T-helper 17 cell (primary cell): ENCODE data around the gene FAM174C. TPM values are rescaled to one million over a fixed set of nuclear protein-coding genes. Genes with fewer than 3 reads are reported as not detected.
"Not testable (repeated sequence)": the region's sequence is repeated elsewhere in the genome, so short reads cannot be mapped to it uniquely, and the experiment has no call there.

Source experiments
- ATAC-seq: fragments of 150-1000 bp; cut with Tn5 transposase; 2 replicates; pipeline ENCODE4 v1.10.0; 2021; ENCODE audit warnings: mild to moderate bottlenecking, moderate library complexity
- DNase-seq, 3 donors: peaks; one replicate each; pipeline versions ENCODE4 v3.0.0 to v3.0.0-alpha.2; 2020 to 2021
- H3K9me3 ChIP-seq: one replicate; pipeline ENCODE4 v1.7.0; 2013; ENCODE audit warnings: low read length, mild to moderate bottlenecking; ENCODE audit not compliant: control insufficient read depth, poor library complexity, severe bottlenecking
- H3K27ac Mint-ChIP-seq: one replicate; pipeline ENCODE4 v1.8.0; 2022; ENCODE audit warnings: mild to moderate bottlenecking, moderate library complexity, mixed read lengths
- H3K27me3 Mint-ChIP-seq: one replicate; pipeline ENCODE4 v1.8.0; 2022; ENCODE audit warnings: mixed read lengths
- H3K36me3 Mint-ChIP-seq: one replicate; pipeline ENCODE4 v1.8.0; 2022; ENCODE audit warnings: low read depth, mixed read lengths
- H3K4me1 Mint-ChIP-seq: one replicate; pipeline ENCODE4 v1.8.0; 2022; ENCODE audit warnings: mild to moderate bottlenecking, mixed read lengths
- H3K4me3 Mint-ChIP-seq: one replicate; pipeline ENCODE4 v1.8.0; 2022; ENCODE audit warnings: mild to moderate bottlenecking, moderate library complexity, mixed read lengths
- total RNA-seq, 4 donors: library from RNA in 2 of 4; stranded (reverse) in 2 of 4; gene quantifications; one replicate each; pipeline ENCODE4 v1.2.3 and lab custom pipeline; 2022 to 2026

FAM174C gene
- total RNA-seq, 2 donors from 2014 or later, result 40.6 to 43.6 TPM

DNA sequence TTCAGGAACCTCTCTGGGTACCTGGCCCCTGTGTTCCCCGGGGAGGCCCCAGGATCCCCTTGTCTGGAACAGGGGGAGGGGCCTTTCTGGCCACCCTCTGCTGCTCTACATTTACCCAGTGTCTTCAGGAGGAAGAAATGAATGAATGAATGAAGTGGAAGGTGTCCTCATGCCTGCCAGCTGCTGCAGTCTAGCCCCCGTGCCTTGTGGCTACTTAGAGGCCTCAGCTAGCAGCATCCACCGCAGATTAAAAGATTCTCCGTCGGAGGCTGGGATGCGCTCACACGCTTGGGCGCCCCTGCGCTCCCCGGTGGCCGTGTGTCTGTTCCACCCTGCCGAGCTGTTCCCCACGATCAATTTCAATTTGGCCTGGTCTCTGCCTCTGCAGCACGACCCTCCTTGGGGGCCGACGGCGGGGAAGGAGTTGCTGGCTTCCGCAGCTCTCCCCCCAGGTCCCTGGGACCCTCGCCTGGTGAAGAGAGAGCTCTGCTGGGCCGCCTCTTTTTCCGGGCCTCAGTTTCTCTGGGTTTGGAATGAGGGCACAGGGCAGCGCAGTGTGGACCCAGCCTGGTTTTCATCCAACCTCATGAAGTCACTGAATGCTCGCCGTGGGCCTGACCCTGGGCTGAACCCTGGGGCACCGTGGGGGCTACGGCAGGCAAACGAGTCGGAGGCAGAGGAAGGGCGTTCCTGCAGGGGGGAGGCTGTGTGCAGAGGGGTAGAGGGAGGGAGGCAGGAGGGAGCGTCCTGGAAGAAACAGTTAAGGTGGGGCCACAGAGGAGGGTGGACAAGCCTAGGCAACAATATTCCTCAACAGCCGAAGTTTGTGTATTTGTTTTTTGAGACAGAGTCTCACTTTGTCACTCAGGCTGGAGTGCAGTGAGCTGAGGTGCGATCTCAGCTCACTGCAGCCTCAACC lies 38.6 kb downstream of the FAM174C start:
- Mint-ChIP-seq H3K36me3 (no peaks in the 10 kb centered on the region), H3K27ac (no peak overlapping the region), H3K4me3 (no peak overlapping the region), H3K4me1 (no peaks in the 10 kb centered on the region), H3K27me3 (peaks cover 19% of the 10 kb centered on the region)
- DNase-seq, result no peak
- no peaks in the 10 kb centered on the region for H3K9me3 ChIP-seq
- no peak for ATAC-seq

DNA sequence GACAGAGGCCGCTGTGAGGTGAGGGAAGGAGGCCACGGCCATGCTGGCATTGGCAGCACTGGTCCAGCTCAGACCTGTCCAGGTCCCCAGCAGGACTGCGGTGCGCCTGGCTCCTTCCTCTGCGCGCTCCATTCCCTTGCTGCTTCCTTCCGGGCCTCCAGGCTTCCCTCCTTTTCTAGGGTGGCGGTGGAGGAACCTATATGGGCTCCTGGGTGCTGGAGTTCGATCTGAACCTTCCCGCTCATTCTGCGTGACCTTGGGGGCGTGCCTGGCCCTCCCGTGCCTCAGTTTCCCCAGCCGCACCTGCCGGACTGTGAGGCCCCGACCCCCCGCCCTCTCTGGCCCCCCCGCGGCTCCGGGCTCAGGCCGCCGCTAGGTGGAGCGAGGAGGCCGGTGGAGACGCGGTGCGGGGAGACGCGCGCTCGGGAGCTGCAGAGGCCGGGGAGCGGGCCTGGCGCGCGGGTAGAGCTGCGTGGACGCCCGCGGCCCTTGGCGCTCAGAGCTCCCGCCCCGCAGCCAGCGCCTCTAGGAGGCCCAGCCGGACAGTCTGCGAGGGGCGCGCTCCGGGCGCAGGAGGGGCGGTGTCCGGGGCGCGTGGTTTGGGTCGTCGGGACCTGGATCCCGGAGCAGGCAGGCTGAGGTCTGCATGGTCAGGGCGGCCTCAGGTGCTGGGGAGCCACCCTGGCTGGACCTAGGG lies 40.3 kb downstream of the FAM174C start:
- peak; percentile 42 for ATAC-seq
- Mint-ChIP-seq H3K4me1 (peaks cover 2% of the 10 kb centered on the region), H3K27ac (no peak overlapping the region), H3K4me3 (no peak overlapping the region), H3K27me3 (peaks cover 19% of the 10 kb centered on the region), H3K36me3 (no peaks in the 10 kb centered on the region)
- no peak for DNase-seq
- no peaks in the 10 kb centered on the region for H3K9me3 ChIP-seq

DNA sequence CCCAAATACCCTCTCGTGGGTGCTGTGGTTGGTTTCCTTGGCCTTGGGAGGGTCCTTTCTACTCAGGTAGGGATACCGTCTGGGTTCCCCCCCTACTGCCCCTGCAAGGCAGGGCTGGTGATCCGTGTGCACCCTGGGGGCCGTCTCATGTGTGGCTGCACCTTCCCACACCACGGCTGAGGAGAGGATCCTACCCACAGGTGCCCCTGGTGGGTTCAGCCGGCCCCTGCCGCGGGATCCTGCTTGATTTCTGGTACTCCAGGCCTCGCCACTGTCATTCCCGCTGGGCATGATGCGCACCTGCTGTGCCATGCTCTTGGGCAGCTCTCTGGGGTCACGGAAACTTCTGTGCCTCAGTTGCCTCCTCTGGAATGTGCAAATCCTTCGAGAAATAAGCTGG lies 41.1 kb downstream of the FAM174C start:
- DNase-seq (no peak), ATAC-seq (no peak)
- Mint-ChIP-seq H3K4me3 (peak overlapping the region; percentile 45), H3K27me3 (peaks cover 22% of the 10 kb centered on the region), H3K36me3 (no peaks in the 10 kb centered on the region), H3K4me1 (peaks cover 2% of the 10 kb centered on the region), H3K27ac (no peak overlapping the region)
- H3K9me3 ChIP-seq, result no peaks in the 10 kb centered on the region

DNA sequence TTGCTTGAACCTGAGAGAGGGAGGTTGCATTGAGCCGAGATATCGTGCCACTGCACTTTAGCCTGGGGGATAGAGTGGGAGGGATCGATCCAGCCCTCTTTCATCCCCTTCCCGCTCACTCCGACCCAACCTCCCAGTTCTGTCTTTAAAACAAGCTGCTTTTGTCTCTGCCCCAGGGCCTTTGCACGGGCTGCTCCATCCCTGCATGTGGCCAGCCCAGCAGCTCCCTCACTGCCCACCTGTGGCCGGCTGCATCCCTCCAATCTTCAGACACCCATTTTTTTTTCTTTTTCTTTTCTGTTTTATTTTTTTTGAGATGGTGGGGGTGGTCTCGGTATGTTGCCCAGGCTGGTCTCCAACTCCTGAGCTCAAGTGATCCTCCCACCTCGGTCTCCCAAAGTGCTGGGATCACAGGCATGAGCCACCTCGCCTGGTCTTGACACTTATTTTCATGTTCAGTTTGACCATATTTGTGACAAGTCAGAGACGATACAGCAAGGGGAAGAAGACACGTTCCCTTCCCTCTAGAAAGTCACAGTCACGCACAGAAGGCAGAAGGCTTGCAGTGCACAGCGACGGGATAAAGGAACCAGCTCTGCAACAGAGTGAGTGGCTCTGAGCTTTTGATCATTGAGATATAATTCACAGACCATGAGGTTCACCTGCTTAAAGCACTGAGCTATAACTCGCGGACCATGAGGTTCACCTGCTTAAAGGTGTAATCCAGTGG lies 42.1 kb downstream of the FAM174C start:
- Mint-ChIP-seq H3K4me3 (no peak overlapping the region), H3K27me3 (peaks cover 29% of the 10 kb centered on the region), H3K4me1 (peaks cover 3% of the 10 kb centered on the region), H3K36me3 (peaks cover under 1% of the 10 kb centered on the region), H3K27ac (no peak overlapping the region)
- no peak for DNase-seq
- ATAC-seq, result no peak
- H3K9me3 ChIP-seq, result no peaks in the 10 kb centered on the region

DNA sequence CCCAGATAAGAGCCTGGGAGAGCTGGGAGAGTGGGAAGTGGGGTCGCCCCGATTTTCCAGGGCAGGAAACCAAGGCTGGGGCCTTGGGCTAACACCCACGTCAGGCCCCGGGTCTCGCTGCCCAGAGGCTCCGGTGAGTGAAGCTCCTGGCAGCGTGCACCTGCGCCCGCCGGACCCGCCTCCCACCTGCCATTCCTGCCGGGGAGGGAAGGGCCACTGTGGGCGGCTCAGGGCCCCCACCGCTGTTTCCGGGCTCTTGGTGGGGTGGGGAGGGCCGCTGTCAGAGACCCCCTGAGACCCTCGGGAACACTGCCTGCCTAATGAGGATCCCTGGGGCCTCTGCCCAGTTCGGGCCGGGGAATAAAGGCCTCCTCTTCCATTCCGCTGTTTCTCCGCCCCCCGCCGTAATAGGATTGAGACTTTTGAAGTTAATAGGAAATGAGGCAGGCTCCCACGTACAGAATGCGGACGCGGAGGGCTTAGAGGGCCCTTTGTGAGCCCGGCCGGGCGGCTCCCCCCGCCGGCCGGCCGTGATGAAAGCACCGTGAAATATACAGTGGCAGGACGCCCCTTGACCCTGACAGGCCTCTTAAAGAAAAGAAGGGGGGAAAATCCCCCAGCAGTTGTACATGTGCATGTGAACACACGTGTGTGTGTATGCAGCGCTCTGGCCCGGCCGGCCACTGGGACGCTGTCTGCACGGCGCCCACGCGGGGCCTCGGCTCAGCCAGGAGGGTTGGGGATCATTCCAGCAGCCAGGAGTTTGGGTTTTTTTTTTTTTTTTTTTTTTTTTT lies 43.5 kb downstream of the FAM174C start:
- ATAC-seq (no peak), DNase-seq (no peak)
- Mint-ChIP-seq H3K27me3 (peaks cover 38% of the 10 kb centered on the region), H3K4me1 (peaks cover 7% of the 10 kb centered on the region), H3K4me3 (no peak overlapping the region), H3K36me3 (peaks cover 5% of the 10 kb centered on the region), H3K27ac (no peak overlapping the region)
- H3K9me3 ChIP-seq, result no peaks in the 10 kb centered on the region

DNA sequence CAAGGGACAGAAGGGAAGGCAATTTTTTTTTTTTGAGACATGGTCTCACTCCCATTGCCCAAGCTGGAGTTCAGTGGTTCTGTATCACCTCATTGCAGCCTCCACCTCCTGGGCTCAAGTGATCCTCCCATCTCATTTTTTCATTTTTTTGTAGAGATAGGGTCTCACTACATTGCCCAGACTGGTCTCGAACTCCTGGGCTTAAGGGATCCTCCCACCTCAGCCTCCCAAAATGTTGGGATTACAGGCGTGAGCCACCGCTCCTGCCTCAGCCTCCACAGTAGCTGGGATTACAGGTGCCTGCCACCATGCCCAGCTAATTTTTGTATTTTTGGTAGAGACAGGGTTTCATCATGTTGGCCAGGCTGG lies 44.9 kb downstream of the FAM174C start:
- peaks cover 41% of the 10 kb centered on the region for H3K27me3 Mint-ChIP-seq
- not testable (repeated sequence) for DNase-seq

DNA sequence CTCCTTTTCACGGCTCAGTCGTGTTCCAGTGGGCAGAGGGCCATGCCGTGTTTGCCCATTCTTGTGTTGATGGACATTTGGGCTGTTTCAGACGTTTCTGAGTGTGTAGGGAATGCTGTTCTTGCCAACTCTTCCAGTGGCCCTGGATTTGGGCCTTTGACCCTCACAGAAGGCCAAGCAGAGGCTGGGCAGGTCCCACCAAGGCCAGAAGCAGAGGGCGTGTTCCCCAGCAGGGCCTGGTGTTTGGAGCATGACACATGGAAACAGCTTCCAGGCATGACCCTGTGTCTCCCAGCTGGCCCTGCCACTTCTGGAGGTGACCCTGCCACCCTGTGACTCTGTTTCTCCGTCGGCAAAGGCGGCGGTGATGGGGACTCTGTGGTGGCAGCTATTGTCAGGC lies 46.2 kb downstream of the FAM174C start:
- no peak for DNase-seq
- H3K9me3 ChIP-seq, result no peaks in the 10 kb centered on the region
- Mint-ChIP-seq H3K36me3 (peaks cover 9% of the 10 kb centered on the region), H3K4me1 (peaks cover 12% of the 10 kb centered on the region), H3K4me3 (no peak overlapping the region), H3K27me3 (peaks cover 39% of the 10 kb centered on the region), H3K27ac (no peak overlapping the region)
- no peak for ATAC-seq

More for the DNA sequence above, 44.9 kb downstream of the FAM174C start:
- H3K36me3 Mint-ChIP-seq, H3K9me3 ChIP-seq, ATAC-seq, H3K27ac Mint-ChIP-seq, H3K4me3 Mint-ChIP-seq: not testable (repeated sequence)
- H3K4me1 Mint-ChIP-seq, result peaks cover 12% of the 10 kb centered on the region

DNA sequence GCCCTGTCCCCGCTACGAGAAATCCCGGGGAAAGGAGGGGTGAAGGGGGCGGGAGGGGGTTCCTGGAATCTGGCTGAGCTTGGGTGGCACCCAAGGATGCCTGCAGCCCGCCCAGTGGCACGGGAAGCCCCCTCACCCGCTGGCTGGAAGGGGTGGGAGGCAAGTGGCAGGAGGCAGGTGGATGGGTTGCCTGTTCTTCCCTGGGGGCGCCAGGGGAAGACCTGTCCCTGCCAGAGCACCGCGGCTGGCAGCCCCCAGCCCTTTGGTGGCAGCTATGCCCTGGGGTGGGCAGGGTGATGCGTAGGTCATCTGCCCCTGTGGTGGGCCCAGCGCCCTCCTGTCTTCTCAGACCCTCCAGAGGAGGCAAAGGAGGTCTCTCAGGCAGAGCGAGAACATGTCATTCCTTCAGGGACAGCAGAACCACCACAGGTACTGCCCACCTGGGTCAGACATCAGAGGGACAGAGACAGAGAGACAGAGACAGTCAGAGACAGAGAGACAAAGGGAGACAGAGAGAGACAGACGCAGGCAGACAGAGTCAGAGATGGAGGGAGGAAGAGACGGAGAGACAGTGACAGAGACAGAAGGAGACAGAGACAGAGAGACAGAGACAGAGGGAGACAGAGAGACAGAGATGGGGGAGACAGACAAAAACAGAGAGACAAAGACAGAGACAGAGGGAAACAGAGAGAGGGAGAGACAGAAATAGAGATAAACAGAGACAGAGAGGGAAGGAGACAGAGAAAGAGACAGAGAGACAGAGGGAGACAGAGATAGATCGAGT lies 47.1 kb downstream of the FAM174C start:
- ATAC-seq (no peak), DNase-seq (no peak)
- peaks cover 12% of the 10 kb centered on the region for H3K4me1 Mint-ChIP-seq
- no peak overlapping the region for H3K27ac Mint-ChIP-seq
- no peaks in the 10 kb centered on the region for H3K9me3 ChIP-seq
- peaks cover 9% of the 10 kb centered on the region for H3K36me3 Mint-ChIP-seq
- H3K27me3 Mint-ChIP-seq, result peaks cover 35% of the 10 kb centered on the region
- H3K4me3 Mint-ChIP-seq, result peak overlapping the region; percentile 59

DNA sequence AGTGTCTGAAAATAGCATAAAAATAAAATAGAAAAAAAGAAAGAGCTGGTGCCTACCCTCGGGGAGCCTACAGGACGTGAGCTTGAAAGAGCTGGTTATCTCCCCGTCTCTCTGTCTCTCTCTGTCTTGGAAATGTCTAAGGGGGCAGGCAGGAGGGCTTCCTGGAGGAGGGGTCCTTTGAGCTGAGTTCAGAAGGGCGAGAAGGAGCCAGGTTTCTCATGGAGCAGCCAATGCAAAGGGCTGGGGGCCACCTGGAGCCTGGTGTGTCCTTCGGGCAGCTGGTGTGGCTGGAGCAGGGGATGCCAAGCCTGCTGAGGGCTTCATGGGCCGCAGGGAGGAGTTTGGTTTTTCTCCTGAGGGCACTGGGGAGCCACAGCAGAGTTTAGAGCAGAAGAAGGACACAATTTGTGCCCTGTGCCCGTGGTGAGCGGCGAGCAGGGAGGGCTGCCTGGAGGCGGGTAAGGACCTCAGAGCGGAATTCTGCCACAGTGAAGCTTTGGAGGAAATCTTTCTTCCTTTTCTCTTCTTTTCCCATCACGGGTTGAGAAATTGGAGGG lies 49.0 kb downstream of the FAM174C start:
- H3K27ac Mint-ChIP-seq, result no peak overlapping the region
- H3K4me3 Mint-ChIP-seq, result no peak overlapping the region
- peaks cover 9% of the 10 kb centered on the region for H3K36me3 Mint-ChIP-seq
- peaks cover 26% of the 10 kb centered on the region for H3K27me3 Mint-ChIP-seq
- no peak for DNase-seq
- no peaks in the 10 kb centered on the region for H3K9me3 ChIP-seq
- peaks cover 10% of the 10 kb centered on the region for H3K4me1 Mint-ChIP-seq
- no peak for ATAC-seq

DNA sequence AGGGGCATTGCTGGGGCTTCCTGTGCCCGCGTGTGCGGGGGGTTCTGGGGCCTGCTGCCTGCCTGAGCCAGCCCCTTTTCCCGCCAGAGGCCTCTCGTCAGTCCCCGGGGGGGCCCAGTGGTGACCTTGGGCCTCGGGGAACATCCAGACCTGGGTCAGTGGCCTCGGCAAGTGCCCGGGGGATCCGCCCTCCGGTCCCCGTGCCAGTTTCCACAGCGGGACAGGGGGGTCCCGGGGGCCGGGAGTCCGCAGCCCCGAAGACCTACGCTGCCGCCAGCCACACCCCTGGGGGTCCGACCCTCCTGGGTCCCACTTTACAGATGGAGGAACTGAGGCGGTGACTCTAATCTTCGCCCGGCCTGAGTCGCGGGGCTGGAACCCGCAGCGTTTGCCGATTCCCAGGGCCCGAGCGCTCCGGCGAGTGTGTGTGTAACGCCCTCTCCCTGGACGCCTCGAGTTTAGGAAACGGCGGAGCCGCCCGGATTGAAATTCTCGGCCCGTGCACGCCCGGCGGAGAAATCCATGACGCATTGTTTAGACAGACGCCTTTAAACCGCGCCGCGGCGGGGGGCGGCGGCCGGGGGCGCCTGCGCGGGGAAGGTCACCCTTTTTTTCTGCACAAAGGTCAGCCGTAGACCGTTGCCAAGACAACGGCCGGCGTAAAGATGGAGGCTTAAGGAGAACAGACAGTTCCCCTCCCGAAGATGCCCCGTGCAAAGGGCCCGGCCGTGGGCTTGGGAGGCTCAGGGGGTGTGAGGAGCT lies 49.7 kb downstream of the FAM174C start:
- Mint-ChIP-seq H3K36me3 (peaks cover 9% of the 10 kb centered on the region), H3K27me3 (peaks cover 26% of the 10 kb centered on the region), H3K27ac (no peak overlapping the region), H3K4me1 (peaks cover 10% of the 10 kb centered on the region), H3K4me3 (no peak overlapping the region)
- DNase-seq (no peak), ATAC-seq (peak; percentile 14)
- no peaks in the 10 kb centered on the region for H3K9me3 ChIP-seq

DNA sequence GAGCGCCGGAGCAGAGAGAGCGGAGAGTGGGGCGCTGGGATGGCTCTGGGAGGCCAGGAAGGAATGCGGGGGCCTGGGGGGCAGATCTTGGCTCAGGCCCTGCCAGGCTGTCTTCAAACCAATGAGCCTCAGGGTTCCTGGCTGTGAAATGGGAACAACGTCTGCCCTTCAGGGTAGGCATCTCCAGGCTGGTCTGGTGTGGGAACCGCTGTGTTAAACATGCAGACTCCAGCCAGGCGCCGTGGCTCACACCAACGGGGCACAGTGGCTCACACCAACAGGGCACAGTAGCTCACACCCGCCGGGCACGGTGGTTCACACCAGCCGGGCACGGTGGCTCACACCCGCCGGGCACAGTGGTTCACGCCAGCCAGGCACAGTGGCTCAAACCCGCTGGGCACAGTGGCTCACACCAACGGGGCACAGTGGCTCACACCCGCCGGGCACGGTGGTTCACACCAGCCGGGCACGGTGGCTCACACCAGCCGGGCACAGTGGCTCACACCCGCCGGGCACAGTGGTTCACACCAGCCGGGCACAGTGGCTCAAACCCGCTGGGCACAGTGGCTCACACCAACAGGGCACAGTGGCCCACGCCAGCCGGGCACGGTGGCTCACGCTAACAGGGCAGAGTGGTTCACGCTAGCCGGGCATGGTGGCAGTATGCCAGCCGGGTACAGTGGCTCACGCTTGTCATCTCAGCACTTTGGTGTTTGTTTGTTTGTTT lies 50.4 kb downstream of the FAM174C start:
- Mint-ChIP-seq H3K27me3 (peaks cover 26% of the 10 kb centered on the region), H3K27ac (no peak overlapping the region), H3K36me3 (peaks cover 9% of the 10 kb centered on the region), H3K4me3 (no peak overlapping the region), H3K4me1 (peaks cover 10% of the 10 kb centered on the region)
- no peak for DNase-seq
- H3K9me3 ChIP-seq, result no peaks in the 10 kb centered on the region
- ATAC-seq, result no peak
